DOHH2 (cell line): Measurements from ENCODE around the gene CCDC88A.
A peak's percentile ranks its signal among the peaks of the same experiment; 100 is the strongest.

Experiments used
- CTCF ChIP-seq: fragments of 200-600 bp; sonication (generic); IDR thresholded peaks from one replicate; pipeline ENCODE4 v1.5.1; 2014; ENCODE audit warnings: antibody characterized with exemption, mild to moderate bottlenecking, low read depth, low read length; ENCODE audit not compliant: poor library complexity, severe bottlenecking
- EZH2phosphoT487 ChIP-seq: fragments of 200-600 bp; sonication (generic); IDR thresholded peaks from 2 replicates; pipeline ENCODE4 v1.6.1; 2017; ENCODE audit warnings: borderline replicate concordance, mild to moderate bottlenecking, antibody characterized with exemption, low read length, moderate library complexity, mixed read lengths

- TF ChIP-seq CTCF (peak; percentile 89), EZH2phosphoT487 (no peak)
Measured at GRCh38 chr2:55431982-55432627, 12.4 kb upstream of the CCDC88A start.
